HG03342 (cell line): ENCODE measurements around the gene APBA2.

Source experiments
- ATAC-seq: cut with Tn5 transposase; IDR thresholded peaks from one replicate; pipeline ENCODE4 v1.9.1; 2021; ENCODE audit warnings: mild to moderate bottlenecking, moderate library complexity; ENCODE audit not compliant: unreplicated experiment

APBA2 gene

DNA sequence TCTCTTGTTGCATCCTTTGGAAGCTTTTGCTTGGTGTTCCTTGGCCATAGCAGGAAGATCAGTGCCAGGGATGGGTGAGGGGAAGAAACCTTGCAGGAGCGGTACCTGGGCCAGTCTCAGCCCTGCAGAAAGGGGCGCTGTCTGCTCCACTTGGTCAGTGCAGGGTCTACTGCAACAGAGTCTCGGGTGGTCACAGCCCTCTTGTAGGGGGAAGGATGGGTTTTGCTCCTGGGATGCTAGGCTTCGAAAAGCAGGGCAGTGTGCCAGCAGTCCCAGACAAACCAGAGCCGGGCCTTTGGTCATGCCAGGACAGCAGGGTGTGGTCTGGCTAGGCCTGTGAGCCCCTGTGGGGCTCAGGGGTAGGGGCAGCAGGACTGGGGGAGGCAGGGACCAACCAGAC lies 186.7 kb downstream of the APBA2 start:
- no peak for ATAC-seq

DNA sequence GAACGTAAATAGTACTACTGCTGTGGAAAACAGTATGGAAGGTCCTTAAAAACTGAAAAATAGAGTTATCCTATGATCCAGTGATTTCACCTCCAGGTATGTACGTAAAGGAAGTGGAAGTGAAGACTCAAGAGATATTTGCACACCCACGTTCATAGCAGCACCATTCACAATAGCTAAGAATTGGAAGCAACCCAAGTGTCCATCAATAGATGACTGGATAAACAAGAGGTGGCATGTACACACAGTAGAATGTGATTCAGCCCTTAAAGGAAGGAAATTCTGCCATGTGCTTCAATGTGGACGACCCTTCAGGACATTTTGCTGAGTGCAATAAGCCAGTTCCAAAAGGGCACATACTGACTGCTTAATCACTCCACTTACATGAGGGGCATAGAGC lies 188.3 kb downstream of the APBA2 start:
- no peak for ATAC-seq

DNA sequence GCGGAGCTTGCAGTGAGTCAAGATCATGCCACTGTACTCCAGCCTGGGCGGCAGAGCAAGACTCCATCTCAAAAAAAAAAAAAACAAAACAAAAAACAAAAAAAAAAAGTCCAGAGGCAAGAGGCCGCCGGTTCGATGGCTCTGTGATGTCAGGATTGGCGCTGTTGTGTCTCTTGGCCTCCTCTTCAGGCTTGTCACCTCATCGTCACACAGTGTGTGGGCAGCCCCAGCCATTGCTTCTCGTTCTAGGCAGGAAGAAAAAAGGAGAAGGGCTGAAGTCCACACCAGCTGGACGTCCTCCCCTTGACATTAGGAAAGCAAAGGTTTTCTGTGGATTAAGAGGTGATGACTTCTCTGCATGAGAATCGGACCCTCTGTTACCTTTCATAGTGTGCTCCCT lies 192.8 kb downstream of the APBA2 start:
- ATAC-seq = no peak

DNA sequence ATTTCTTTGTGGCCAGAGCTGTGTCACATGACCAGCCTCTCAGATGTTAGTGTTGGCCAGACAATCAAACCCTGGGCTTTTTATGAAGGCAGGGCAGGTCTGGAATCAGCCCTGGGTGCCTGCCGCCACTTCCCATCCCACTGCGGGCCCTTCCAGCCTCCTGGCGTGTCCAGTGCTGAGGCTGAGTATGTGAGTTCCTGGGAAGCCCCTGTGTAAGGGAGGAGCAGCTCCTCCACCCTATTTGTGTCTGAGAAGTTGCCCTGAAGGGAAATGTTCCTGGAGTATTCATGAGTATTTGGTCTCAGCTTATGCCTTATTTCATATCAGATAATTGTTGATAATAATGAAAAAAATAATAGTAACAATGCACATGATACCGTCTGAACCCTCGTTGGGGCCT lies 193.7 kb downstream of the APBA2 start:
- ATAC-seq = no peak

DNA sequence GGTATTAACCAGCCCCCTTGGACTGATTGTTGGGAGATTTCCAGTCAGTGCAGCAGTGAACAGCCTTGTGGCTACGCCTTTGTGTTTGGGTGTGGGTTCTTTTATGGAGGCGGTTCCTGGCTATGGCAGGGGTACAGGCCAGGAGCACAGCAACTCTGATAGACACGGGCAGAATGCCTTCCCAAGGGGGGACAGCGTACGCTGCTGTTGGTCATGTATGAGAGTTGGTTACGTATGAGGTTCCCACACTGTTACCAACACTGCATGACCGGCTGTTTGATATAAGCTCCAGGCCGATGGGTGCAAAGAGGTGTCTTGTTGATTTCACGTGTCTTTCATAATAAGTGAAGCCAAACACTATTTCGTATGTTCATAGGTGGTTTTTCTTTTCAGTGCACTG lies 196.0 kb downstream of the APBA2 start:
- no peak for ATAC-seq

DNA sequence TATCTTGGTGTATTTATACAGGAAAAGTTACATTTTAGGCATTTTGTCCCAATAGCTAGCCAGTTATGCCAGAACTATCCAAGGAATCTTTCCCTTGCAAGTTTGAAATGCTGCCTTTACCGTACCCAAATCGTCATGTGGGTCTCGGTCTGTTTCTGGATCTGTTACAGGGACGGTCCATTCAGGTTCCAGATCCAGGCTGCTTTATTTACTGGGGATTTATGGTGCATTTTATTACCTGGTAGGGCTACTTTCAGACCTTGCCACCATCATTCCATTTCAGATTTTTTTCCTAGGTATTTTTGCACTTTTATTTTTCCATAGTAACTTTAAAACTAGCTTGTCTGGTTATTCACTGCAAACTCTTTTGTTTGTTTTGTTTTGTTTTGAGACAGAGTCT lies 197.4 kb downstream of the APBA2 start:
- no peak for ATAC-seq

DNA sequence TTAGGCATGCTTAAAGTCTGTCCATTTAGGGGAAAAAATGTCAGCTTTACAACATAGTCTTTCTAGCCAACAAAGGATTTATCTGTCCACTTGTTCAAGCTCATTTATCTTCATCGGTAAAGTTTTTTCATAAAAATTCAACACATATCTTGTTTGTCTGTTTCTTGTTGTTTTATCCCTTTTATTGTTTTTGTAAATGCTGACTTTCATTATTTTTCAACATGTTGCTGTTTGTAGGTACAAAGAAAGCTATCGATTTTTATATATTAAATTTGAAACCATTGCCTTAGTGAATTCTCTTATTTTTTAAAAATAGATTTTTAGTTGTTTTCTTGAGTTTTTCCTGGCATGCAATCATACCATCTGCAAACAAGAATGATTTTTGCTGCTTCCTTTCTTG lies 198.1 kb downstream of the APBA2 start:
- no peak for ATAC-seq

DNA sequence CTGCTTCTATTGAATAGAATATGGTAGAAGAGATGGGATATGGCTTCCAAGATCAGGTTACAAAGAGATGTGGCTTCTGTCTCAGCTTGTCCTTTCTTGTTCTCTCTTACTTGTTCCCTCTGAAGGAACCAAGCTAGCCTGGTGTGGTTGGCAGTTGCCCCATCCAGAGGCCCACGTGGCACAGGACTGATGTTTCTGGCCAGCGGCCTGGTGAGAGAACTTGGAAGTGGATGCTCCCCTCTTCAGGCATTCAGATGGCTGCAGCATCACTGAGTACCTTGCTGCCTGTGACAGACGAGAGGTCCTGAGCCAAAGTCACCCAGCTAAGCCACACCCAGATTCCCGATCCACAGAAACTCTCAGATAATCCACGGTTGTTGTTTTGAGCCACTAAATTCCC lies 200.2 kb downstream of the APBA2 start:
- no peak for ATAC-seq

DNA sequence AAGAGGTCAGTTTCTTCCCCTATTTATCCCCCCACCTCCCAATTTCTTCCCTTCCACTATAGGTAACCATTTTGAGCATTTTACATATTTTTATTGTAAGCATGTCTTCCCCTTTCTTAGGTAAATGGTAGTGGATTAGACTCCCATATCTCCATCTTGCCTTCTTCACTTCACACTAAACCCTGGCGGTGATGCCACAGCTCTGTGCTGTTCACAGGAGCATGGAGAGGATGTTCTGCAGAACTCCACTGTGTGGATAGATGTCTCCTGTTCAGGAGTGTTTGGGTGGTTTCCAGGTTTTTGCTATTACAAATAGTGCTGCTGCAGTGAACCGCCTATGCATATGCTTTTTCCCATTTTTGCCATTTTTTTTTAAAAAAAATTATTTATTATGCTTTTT lies 201.1 kb downstream of the APBA2 start:
- ATAC-seq = no peak

DNA sequence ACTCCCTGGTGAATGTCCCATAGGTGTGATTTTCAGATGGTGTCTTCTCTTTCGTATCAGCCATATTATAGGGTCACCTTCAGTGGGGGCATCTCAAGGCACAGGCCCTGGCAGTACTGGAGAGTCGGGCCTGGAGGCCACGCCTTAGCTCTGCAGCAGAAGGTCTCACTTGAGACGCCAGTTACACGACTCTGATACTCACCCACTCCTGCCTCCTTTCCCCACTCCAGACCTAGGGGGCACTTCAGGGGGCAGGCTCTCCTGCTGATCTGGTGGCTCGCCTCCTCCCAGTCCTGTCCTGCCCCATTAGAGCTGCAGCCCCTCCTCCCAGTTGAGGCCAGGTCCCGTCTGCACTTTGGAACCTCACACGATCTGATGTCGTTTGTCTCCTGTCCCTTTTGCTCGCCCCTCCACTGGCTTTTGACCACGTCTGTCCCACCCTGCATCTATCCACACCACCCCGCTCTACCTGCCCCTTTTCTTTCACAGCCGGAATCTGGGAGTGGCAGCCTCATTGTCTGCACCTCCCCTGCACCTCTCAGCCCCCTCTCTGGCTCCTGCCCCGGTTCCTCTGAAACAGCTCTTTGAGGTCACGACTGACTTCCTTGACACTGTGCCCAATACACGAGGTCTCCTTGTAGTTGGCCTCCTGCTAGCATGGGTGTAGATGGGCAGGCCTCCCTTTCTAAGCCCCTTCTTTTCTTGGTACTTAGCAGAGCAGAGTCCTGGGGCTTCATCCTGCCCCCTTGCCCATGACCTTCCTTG lies 201.9 kb downstream of the APBA2 start:
- ATAC-seq = no peak

DNA sequence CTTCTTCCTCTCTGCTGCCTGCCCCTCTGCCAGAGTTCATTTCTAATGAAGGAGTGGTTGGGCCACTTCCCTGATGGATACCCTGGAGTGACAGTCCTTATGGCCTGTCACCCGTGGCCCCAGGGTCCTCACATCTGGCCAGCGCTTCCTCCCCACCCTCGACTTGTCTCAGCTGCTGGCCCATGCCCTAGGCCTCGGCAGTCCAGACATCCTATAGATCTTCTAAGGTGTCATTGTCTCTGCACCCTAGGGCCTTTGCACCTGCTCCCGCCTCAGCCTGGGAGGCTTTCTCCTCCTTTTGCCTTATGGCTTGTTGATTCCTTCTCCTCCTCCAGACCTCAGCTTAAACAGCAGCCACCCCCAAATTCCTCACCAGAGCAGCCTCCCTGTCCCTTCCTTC lies 202.9 kb downstream of the APBA2 start:
- no peak for ATAC-seq

DNA sequence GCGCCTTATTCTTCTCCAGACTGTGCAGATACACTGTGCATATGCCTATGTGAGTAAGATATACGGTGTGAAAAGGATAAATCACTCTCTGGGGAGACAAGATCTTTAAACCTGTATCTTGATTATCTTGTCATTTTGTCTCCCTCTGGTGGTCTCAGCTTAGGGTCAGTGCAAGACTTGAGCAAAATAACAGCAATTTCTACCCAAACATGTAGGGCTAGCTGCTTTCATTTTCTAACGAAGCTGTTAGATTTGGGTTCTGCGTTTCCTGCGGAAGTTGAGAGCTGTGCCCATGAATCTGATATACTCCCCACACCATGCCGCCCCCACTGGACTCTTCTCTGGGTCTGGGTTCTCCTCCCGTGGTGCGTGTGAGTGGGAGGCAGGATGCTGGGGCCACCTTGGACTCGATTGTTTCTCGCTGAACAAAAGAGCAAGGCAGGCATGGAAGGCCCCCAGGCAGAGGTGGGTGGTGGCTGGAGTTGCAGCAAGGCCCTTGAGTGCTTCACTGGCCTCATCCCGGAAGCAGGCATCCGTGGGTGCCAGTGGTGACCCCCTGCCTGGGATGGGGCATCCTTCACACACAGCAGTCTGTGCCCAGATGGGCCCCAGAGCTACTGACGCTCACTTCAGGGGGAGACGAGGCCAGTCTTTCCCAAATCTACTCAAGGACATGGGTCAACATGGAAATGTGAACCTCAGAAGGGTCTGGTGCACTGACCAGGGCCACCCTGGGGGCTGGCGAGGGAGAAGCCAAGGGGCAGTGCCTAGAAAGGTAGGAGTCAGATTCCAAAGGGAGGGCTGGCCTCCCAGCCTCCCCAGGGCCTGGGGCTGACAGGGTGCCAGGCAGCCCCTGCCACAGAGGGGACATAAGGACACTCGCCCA lies 204.2 kb downstream of the APBA2 start:
- no peak for ATAC-seq

DNA sequence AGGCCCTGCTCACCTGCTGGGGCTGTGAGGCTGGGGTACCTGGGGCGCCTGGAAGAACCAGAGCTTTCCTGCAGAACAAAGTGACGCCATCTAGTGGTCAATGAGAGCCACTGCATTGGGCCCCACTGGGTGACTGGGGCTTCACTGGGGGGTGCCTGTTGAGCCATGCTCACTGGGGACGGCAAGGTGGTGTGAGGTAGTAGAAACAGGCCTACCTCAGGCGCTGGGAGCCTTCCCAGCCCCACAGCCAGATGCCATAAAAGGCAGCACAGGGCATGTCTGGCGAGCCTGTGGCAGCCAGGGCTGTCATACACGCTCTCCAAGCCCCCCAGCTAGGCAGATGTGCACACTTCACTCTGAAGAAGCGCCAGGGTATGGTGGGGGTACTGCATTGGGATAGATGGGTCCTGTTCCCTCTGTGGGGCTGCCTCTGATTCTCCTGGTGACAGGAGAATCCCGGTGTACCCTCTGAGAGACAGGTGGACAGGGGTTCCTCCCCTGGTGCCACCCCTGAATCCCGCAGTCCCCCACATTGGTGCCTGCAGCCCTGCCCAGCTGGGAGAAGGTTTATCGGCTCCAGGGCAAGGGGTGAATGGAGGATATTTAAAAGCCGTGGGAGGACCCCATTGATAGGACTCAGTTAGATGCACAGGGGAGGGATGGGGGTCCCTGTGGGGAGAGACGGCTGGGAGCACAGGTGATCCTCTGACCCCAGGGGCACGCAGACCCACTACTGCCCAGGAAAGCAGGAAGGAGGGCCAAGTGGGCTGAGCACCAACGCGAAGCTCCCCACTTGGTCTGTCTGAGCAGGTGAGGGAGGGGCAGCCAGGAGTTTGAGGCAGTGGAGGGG lies 205.1 kb downstream of the APBA2 start:
- ATAC-seq = no peak

DNA sequence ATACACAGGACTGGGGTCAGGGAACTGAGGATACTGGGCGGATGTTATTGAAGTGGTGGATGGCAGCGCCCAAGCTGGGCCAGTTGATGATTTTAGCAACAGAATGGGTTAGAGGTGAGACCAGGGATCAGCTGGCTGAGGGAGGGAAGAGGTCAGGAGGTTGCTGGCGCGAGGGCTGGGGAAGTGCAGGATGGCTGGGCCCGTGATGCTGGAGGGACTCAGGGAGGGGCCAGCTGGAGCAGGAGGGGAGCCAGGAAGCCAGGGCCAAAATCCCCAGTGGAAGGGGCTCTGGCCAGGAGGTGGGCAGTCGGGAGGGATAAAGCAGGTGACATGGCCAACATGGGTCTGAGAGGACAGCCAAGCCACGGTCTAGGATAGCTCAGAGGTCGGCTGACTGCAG lies 205.9 kb downstream of the APBA2 start:
- ATAC-seq = no peak

DNA sequence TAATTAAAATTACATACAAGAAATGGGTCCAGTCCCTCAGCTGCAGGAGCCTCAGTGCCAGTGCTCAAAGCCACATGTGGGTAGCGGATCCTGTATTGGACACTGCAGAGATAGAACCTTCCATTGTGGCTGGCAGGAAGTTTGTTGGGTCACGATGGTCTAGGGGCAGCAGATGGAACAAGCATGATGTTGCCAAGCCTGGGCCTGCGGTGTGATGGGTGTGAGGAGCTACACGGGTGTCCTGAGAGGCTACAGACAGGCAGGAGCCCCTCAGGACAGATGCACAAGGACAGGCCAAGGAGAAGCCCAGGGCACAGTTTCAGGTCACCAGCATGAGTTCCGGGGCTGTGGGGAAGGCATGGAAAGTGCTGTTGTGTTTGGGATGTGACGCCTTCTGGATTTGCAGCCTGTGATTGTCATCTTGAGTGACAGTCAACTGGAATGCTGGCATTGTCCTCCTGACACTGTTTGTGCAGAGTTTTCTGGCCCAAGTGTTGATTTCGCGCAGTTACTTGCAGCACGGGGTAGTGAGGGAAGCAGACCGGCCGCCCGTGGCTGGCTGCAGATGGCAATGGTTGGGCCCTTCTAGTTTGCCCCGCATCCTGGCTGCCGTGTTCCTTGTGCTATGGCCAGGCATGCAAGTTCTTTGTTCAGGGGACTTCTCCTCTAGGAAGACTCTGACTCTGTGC lies 206.7 kb downstream of the APBA2 start:
- no peak for ATAC-seq

DNA sequence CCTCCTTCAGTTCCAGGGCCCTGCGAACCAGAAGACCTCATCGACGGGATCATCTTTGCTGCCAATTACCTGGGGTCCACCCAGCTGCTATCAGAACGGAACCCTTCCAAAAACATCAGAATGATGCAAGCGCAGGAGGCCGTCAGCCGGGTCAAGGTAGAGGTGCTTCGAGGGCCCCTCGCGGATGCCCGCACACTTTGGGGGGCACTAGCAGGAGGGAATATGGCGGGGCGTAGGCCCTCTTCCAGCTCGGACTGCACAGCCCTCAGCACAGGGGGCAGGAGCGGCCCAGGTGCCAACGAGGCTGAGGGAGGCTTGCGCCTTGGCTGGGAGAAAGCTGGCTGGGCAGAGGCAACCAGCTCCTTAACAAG lies 207.3 kb downstream of the APBA2 start:
- ATAC-seq = no peak

DNA sequence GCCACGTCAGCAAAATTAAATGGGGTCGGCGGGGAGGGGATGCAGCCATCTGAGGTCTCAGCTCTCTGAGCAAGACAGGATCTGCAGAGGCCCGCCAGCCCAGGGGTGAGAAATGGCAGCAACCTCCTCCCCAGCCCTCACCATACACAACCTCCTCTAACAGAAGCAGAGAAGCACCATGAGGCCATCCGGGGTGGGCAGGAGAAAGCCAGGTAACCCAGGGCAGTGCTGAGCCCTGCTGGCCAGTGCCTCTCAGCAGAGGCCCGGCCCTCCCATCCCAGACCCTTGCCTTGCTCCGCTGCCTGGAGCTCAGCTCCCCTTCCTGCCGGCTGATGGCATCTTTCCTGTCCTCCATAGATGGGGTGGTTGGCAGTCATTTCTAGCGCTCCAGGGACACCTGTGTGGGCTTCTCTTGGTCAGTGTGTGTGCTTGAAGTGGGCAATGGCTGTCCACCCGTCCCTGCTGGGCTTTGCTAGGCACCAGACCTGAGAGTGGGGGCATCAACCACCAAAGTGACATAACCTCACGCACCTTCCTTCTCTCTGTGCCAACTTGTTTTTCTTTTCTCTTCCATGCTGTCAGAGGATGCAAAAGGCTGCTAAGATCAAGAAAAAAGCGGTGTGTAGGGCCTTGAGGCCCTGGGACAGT lies 208.0 kb downstream of the APBA2 start:
- no peak for ATAC-seq

DNA sequence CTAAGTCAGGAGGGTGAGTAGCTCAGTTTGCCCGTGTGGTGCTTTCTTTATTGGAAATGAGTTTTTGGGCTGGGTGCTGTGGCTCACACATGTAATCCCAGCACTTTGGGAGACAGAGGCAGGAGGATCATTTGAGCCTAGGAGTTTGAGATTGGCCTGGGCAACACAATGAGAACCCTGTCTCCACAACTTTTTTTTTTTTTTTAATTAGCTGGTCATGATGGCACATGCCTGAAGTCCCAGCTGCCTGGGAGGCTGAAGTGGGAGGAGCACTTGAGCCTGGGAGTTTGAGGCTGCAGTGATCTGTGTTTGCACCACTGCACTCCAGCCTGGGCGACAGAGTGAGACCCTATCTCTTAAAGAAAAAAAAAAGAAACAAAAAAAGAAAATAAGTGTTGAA lies 208.9 kb downstream of the APBA2 start:
- no peak for ATAC-seq

DNA sequence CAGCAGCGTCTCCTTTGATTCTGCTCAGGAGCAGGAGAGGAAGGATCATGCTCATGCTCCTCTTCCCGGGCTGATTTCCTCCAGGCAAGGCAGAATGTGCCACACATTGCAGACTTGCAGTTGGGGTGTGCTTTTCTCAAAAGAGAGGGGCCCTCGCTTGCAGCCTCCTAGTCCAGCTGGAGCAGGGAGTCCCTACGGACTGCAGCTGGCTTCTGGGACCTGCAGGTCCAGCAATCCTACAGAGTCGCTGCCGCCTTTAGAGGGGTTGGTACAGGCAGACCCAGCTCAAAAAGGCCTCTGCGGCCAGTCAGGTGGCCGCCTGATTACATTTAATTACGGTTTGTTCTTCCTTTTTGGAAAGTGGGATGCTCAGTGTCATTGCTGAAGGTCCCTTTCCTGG lies 210.0 kb downstream of the APBA2 start:
- ATAC-seq = no peak

DNA sequence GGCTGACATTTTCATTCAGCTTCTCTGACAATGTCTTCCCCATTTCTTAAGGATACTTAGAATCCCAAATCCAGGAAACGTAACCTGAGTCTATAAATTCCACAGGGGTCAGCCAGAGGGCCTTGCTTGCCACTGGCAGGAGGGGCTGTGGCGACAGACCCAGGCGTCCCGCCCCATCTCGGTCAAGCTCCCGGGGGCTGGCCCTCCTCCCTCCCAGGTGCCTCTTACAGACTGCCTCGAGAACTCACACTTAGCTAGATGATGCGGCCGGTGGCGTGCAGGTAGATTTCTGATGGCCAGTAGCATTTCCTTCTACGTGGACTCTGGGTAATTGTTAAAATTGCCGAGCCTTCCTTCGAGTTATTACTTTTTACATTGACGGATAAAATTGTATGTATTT lies 211.4 kb downstream of the APBA2 start:
- ATAC-seq = no peak
